T-helper 2 cell (primary cell): ENCODE data around the gene GSTA2.
"Not testable (repeated sequence)": the region's sequence is repeated elsewhere in the genome, so short reads cannot be mapped to it uniquely, and the experiment has no call there.

Source experiments
- DNase-seq, 5 experiments: peaks; one replicate each; pipeline versions ENCODE4 v3.0.0 to v3.0.0-alpha.2; 2012 to 2022

GSTA2 gene

GRCh38 chr6:52759085-52759484 lies 4.2 kb downstream of the GSTA2 start:
- DNase-seq, result no peak

GRCh38 chr6:52757651-52758338 lies 5.5 kb downstream of the GSTA2 start:
- DNase-seq, result not testable (repeated sequence)

- DNase-seq, result no peak
Measured at GRCh38 chr6:52754443-52754842, 8.8 kb downstream of the GSTA2 start.

GRCh38 chr6:52753137-52753536 lies 10.1 kb downstream of the GSTA2 start:
- not testable (repeated sequence) for DNase-seq

GRCh38 chr6:52752310-52752709 lies 11.0 kb downstream of the GSTA2 start:
- no peak for DNase-seq

GRCh38 chr6:52749556-52750152 lies 13.6 kb downstream of the GSTA2 start:
- DNase-seq, result no peak

GRCh38 chr6:52747301-52747700 lies 16.0 kb downstream of the GSTA2 start:
- not testable (repeated sequence) for DNase-seq

GRCh38 chr6:52746213-52746612 lies 17.1 kb downstream of the GSTA2 start:
- no peak for DNase-seq

GRCh38 chr6:52745764-52746201 lies 17.5 kb downstream of the GSTA2 start:
- no peak for DNase-seq

- no peak for DNase-seq
Measured at GRCh38 chr6:52741872-52742271, 21.4 kb downstream of the GSTA2 start.

GRCh38 chr6:52739627-52740026 lies 23.6 kb downstream of the GSTA2 start:
- DNase-seq, result no peak

- no peak for DNase-seq
Measured at GRCh38 chr6:52739134-52739533, 24.1 kb downstream of the GSTA2 start.

GRCh38 chr6:52736145-52736544 lies 27.1 kb downstream of the GSTA2 start:
- no peak for DNase-seq

- no peak for DNase-seq
Measured at GRCh38 chr6:52735071-52735470, 28.2 kb downstream of the GSTA2 start.

GRCh38 chr6:52734072-52734471 lies 29.2 kb downstream of the GSTA2 start:
- DNase-seq, result no peak

- no peak for DNase-seq
Measured at GRCh38 chr6:52733172-52733571, 30.1 kb downstream of the GSTA2 start.

GRCh38 chr6:52731719-52732118 lies 31.6 kb downstream of the GSTA2 start:
- no peak for DNase-seq

- DNase-seq, result no peak
Measured at GRCh38 chr6:52729576-52729975, 33.7 kb downstream of the GSTA2 start.

GRCh38 chr6:52728394-52728793 lies 34.9 kb downstream of the GSTA2 start:
- DNase-seq, result no peak

- DNase-seq, result no peak
Measured at GRCh38 chr6:52727908-52728307, 35.4 kb downstream of the GSTA2 start.

- DNase-seq, result no peak
Measured at GRCh38 chr6:52726741-52727535, 36.3 kb downstream of the GSTA2 start.

GRCh38 chr6:52726193-52726542 lies 37.1 kb downstream of the GSTA2 start:
- DNase-seq, result no peak

GRCh38 chr6:52725535-52726192 lies 37.6 kb downstream of the GSTA2 start:
- no peak for DNase-seq
